HL-60/S4 (cell line): ENCODE measurements around the gene SHMT2.

Source experiments
- in situ Hi-C: fragments of 300-500 bp; cut with MboI; formaldehyde crosslinking; loops from 2 replicates; pipeline ENCODE4 v1.14.3; 2022; ENCODE audit warnings: low sequenced_read_pairs

SHMT2 gene

GRCh38 chr12:57229634-57230380 lies at the start of gene SHMT2:
SHMT2 (plus strand) TSS chr12:57229711; CDS start chr12:57229779, 68 bp downstream.
- in situ Hi-C loops = no loop called here

GRCh38 chr12:57180321-57180989 lies 49.1 kb upstream of the SHMT2 start:
- in situ Hi-C loops = loop anchor here (25.0 kb wide), 1 partner anchor 418 kb away; the partner anchor contains the start of genes HSD17B6 and PRIM1

- in situ Hi-C loops = loop anchor here (25.0 kb wide), 1 partner anchor 419 kb away; the partner anchor contains the start of genes HSD17B6 and PRIM1
Measured at GRCh38 chr12:57181072-57181471, 48.4 kb upstream of the SHMT2 start.

- in situ Hi-C loops = loop anchor here (25.0 kb wide), 1 partner anchor 419 kb away; the partner anchor contains the start of genes HSD17B6 and PRIM1
Measured at GRCh38 chr12:57181561-57182155, 47.9 kb upstream of the SHMT2 start.

- in situ Hi-C loops = loop anchor here (25.0 kb wide), 1 partner anchor 421 kb away; the partner anchor contains the start of genes HSD17B6 and PRIM1
Measured at GRCh38 chr12:57182918-57183575, 46.5 kb upstream of the SHMT2 start.

- in situ Hi-C loops = loop anchor here (25.0 kb wide), 1 partner anchor 422 kb away; the partner anchor contains the start of genes HSD17B6 and PRIM1
Measured at GRCh38 chr12:57183939-57184725, 45.4 kb upstream of the SHMT2 start.

- in situ Hi-C loops = loop anchor here (25.0 kb wide), 1 partner anchor 423 kb away; the partner anchor contains the start of genes HSD17B6 and PRIM1
Measured at GRCh38 chr12:57185403-57185802, 44.1 kb upstream of the SHMT2 start.

- in situ Hi-C loops = loop anchor here (25.0 kb wide), 1 partner anchor 424 kb away; the partner anchor contains the start of genes HSD17B6 and PRIM1
Measured at GRCh38 chr12:57185906-57186508, 43.5 kb upstream of the SHMT2 start.

GRCh38 chr12:57187222-57188089 lies 42.1 kb upstream of the SHMT2 start:
- in situ Hi-C loops = loop anchor here (25.0 kb wide), 1 partner anchor 425 kb away; the partner anchor contains the start of genes HSD17B6 and PRIM1

GRCh38 chr12:57188090-57188425 lies 41.5 kb upstream of the SHMT2 start:
- in situ Hi-C loops = loop anchor here (25.0 kb wide), 1 partner anchor 426 kb away; the partner anchor contains the start of genes HSD17B6 and PRIM1

- in situ Hi-C loops = loop anchor here (25.0 kb wide), 1 partner anchor 428 kb away; the partner anchor contains the start of genes HSD17B6 and PRIM1
Measured at GRCh38 chr12:57190037-57190436, 39.5 kb upstream of the SHMT2 start.

- in situ Hi-C loops = loop anchor here (25.0 kb wide), 1 partner anchor 429 kb away; the partner anchor contains the start of genes HSD17B6 and PRIM1
Measured at GRCh38 chr12:57190821-57191220, 38.7 kb upstream of the SHMT2 start.

- in situ Hi-C loops = loop anchor here (25.0 kb wide), 1 partner anchor 429 kb away; the partner anchor contains the start of genes HSD17B6 and PRIM1
Measured at GRCh38 chr12:57191410-57191809, 38.1 kb upstream of the SHMT2 start.

- in situ Hi-C loops = loop anchor here (25.0 kb wide), 1 partner anchor 431 kb away; the partner anchor contains the start of genes HSD17B6 and PRIM1
Measured at GRCh38 chr12:57192920-57193319, 36.6 kb upstream of the SHMT2 start.

- in situ Hi-C loops = loop anchor here (25.0 kb wide), 1 partner anchor 431 kb away; the partner anchor contains the start of genes HSD17B6 and PRIM1
Measured at GRCh38 chr12:57193706-57194245, 35.7 kb upstream of the SHMT2 start.

GRCh38 chr12:57194253-57194652 lies 35.3 kb upstream of the SHMT2 start:
- in situ Hi-C loops = loop anchor here (25.0 kb wide), 1 partner anchor 432 kb away; the partner anchor contains the start of genes HSD17B6 and PRIM1

- in situ Hi-C loops = loop anchor here (25.0 kb wide), 1 partner anchor 433 kb away; the partner anchor contains the start of genes HSD17B6 and PRIM1
Measured at GRCh38 chr12:57195186-57195585, 34.3 kb upstream of the SHMT2 start.
